Measurements from ENCODE around the gene METRN.

The METRN gene

GRCh38 chr16:680625-680945, 34.3 kb upstream of the METRN start:
- H3K4me2 ChIP-seq (ENCODE audit: low read length) = peak overlapping the region; percentile 79
- peak overlapping the region; percentile 77 for H3K4me3 ChIP-seq (ENCODE audit: low read depth, low read length)
- H3K9ac ChIP-seq = peak overlapping the region; percentile 73
- peaks cover 9% of the 10 kb centered on the region for H3K4me1 ChIP-seq
- TF ChIP-seq CTCF (IDR thresholded peaks at IDR 0.05) = no peak
- no peaks in the 10 kb centered on the region for H3K27me3 ChIP-seq (ENCODE audit: control insufficient read depth, insufficient read depth, low read length)
- no peaks in the 10 kb centered on the region for H3K9me3 ChIP-seq (ENCODE audit: control insufficient read depth, low read length)
- H3K79me2 ChIP-seq = peaks cover 8% of the 10 kb centered on the region
- no peaks in the 10 kb centered on the region for H3K36me3 ChIP-seq (ENCODE audit: control insufficient read depth, insufficient read depth, low read length)
- H3K27ac ChIP-seq = peak overlapping the region; percentile 79
- H2AFZ ChIP-seq = no peak overlapping the region

- H3K9me3 ChIP-seq (ENCODE audit: control insufficient read depth, low read length) = no peaks in the 10 kb centered on the region
- H3K9ac ChIP-seq = peak overlapping the region; percentile 73
- H3K36me3 ChIP-seq (ENCODE audit: control insufficient read depth, insufficient read depth, low read length) = no peaks in the 10 kb centered on the region
- H3K27me3 ChIP-seq (ENCODE audit: control insufficient read depth, insufficient read depth, low read length) = no peaks in the 10 kb centered on the region
- H2AFZ ChIP-seq = no peak overlapping the region
- H3K79me2 ChIP-seq = peaks cover 8% of the 10 kb centered on the region
- H3K4me3 ChIP-seq (ENCODE audit: low read depth, low read length) = peak overlapping the region; percentile 77
- peaks cover 9% of the 10 kb centered on the region for H3K4me1 ChIP-seq
- peak overlapping the region; percentile 79 for H3K27ac ChIP-seq
- H3K4me2 ChIP-seq (ENCODE audit: low read length) = peak overlapping the region; percentile 79
- peak; percentile 21 for TF ChIP-seq CTCF (IDR thresholded peaks at IDR 0.05)
These were observed 33.8 kb upstream of the METRN start for GRCh38 chr16:680967-681745.

DNA sequence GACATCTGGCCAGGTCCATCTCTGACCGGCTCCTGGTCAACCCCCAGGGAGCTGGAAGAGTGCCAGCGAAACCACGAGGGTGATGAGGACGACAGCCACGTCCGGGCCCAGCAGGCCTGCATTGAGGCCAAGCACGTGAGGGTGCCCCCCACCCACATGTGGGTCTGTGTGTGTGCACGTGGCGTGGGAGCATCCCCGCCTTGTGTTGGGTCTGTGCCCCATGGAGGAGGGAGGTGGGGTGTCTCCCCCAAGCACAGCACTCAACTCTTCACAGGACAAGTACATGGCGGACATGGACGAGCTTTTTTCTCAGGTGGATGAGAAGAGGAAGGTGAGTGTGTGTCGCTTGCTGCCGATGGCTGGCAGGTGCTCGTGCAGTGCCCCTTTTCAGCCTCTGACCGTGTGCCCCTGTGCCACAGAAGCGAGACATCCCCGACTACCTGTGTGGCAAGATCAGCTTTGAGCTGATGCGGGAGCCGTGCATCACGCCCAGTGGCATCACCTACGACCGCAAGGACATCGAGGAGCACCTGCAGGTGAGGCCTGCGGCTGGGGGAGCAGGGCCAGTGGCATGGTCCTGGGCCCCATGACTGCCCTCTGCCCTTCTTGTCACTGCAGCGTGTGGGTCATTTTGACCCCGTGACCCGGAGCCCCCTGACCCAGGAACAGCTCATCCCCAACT, 33.0 kb upstream of the METRN start:
- Histone ChIP-seq H3K4me1 (peaks cover 9% of the 10 kb centered on the region), H3K4me3 (ENCODE audit: low read depth, low read length) (peak overlapping the region; percentile 77), H3K9ac (no peak overlapping the region), H3K4me2 (ENCODE audit: low read length) (peak overlapping the region; percentile 11), H3K27ac (peak overlapping the region; percentile 79), H3K9me3 (ENCODE audit: control insufficient read depth, low read length) (no peaks in the 10 kb centered on the region), H3K27me3 (ENCODE audit: control insufficient read depth, insufficient read depth, low read length) (no peaks in the 10 kb centered on the region), H2AFZ (no peak overlapping the region), H3K79me2 (peaks cover 8% of the 10 kb centered on the region), H3K36me3 (ENCODE audit: control insufficient read depth, insufficient read depth, low read length) (no peaks in the 10 kb centered on the region)
- no peak for TF ChIP-seq CTCF (IDR thresholded peaks at IDR 0.05)

DNA sequence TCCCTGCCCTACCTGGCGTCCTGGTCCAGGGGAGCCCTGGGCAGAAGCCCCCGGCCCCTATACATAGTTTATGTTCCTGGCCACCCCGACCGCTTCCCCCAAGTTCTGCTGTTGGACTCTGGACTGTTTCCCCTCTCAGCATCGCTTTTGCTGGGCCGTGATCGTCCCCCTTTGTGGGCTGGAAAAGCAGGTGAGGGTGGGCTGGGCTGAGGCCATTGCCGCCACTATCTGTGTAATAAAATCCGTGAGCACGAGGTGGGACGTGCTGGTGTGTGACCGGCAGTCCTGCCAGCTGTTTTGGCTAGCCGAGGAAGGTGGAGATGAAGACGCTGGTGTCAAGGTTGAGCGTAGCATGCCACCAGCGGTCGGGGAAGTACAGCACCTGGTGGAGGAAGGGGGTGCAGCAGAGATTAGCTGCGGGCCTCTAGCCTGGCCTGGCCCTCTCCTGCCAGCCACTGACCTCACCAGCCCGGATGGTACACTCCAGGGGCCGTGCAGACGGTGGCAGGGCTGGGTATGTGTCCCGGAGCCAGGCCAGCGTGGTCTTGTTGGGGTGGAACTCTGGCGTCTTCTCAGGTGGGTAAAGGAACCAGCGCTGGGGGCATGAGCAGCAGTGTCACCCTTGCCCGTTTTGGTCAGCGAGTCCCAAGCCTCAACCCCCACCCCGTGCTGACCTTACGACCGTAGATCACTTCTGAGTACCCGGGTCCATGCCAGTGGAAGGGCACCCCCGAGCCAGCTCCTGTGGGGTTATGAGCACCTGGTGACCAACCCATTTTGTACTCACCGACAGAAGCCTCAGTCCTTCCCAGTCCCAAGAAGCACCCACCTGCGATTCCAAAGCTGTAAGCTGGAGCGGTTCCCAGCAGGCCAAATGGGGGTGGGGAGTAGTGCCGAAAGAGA, 32.2 kb upstream of the METRN start:
- no peaks in the 10 kb centered on the region for H3K9me3 ChIP-seq (ENCODE audit: control insufficient read depth, low read length)
- H3K4me1 ChIP-seq = peaks cover 9% of the 10 kb centered on the region
- TF ChIP-seq CTCF (IDR thresholded peaks at IDR 0.05) = no peak
- H3K27me3 ChIP-seq (ENCODE audit: control insufficient read depth, insufficient read depth, low read length) = no peaks in the 10 kb centered on the region
- no peak overlapping the region for H3K9ac ChIP-seq
- H2AFZ ChIP-seq = no peak overlapping the region
- peaks cover 8% of the 10 kb centered on the region for H3K79me2 ChIP-seq
- peak overlapping the region; percentile 76 for H3K4me2 ChIP-seq (ENCODE audit: low read length)
- no peak overlapping the region for H3K4me3 ChIP-seq (ENCODE audit: low read depth, low read length)
- H3K27ac ChIP-seq = no peak overlapping the region
- no peaks in the 10 kb centered on the region for H3K36me3 ChIP-seq (ENCODE audit: control insufficient read depth, insufficient read depth, low read length)
